K562 (cell line): Measurements from ENCODE around the gene ACADVL. TPM values are rescaled to one million over a fixed set of nuclear protein-coding genes. Genes with fewer than 3 reads are reported as not detected.

Experiments
- ARID4B ChIP-seq: sonication (generic); formaldehyde crosslinking; IDR thresholded peaks from 2 replicates; pipeline ENCODE4 v1.8.0; 2022; ENCODE audit warnings: mild to moderate bottlenecking, missing genetic modification reagents
- ETS1 ChIP-seq: conservative IDR thresholded peaks from 2 replicates; pipeline ENCODE4 v1.6.1; 2011; ENCODE audit warnings: low read depth, mild to moderate bottlenecking, low read length; ENCODE audit not compliant: control insufficient read depth
- HDAC1 ChIP-seq, 2 experiments: fragments of 450-650 bp; IDR thresholded peaks; 2 replicates each; pipeline ENCODE4 v1.6.1; 2016 to 2017; ENCODE audit warnings: inconsistent platforms in 1 of 2, mild to moderate bottlenecking in 1 of 2, moderate library complexity in 1 of 2
- KDM5B ChIP-seq: fragments of 200-600 bp; sonication (generic); IDR thresholded peaks from 2 replicates; pipeline ENCODE4 v1.6.1; 2012; ENCODE audit warnings: low read depth, mild to moderate bottlenecking, moderate library complexity, low read length, control low read depth, inconsistent platforms; ENCODE audit not compliant: insufficient replicate concordance
- MIER1 ChIP-seq: fragments of 450-650 bp; IDR thresholded peaks from 2 replicates; pipeline ENCODE4 v1.6.1; 2016; ENCODE audit warnings: antibody characterized with exemption, mild to moderate bottlenecking, low read depth
- MTA1 ChIP-seq: fragments of 450-650 bp; IDR thresholded peaks from 2 replicates; pipeline ENCODE4 v1.6.1; 2017; ENCODE audit warnings: borderline replicate concordance
- PKNOX1 ChIP-seq: fragments of 450-650 bp; IDR thresholded peaks from 2 replicates; pipeline ENCODE4 v1.6.1; 2016
- RBFOX2 ChIP-seq: fragments of 200-400 bp; formaldehyde crosslinking; IDR thresholded peaks from 2 replicates; pipeline ENCODE4 v1.6.1; 2017; ENCODE audit warnings: low read depth, mild to moderate bottlenecking, low read length, moderate library complexity
- RCOR1 ChIP-seq, 2 experiments: IDR thresholded peaks; 2 replicates each; pipeline ENCODE4 v1.6.1; 2012; ENCODE audit warnings: low read depth in 2 of 2, low read length in 2 of 2, borderline replicate concordance in 1 of 2, improper control_type of control experiment in 1 of 2
- SAP30 ChIP-seq: fragments of 200-600 bp; sonication (generic); IDR thresholded peaks from 2 replicates; pipeline ENCODE4 v1.6.1; 2012; ENCODE audit warnings: borderline replicate concordance, low read depth, mild to moderate bottlenecking, moderate library complexity, low read length, control low read depth, inconsistent platforms; ENCODE audit not compliant: insufficient read depth, poor library complexity, severe bottlenecking
- SIX5 ChIP-seq, 2 experiments: IDR thresholded peaks; 2 replicates each; pipeline ENCODE4 v1.6.1; 2011; ENCODE audit warnings: low read length in 2 of 2, borderline replicate concordance in 1 of 2, low read depth in 1 of 2, mild to moderate bottlenecking in 1 of 2, moderate library complexity in 1 of 2; ENCODE audit not compliant: insufficient read depth in 1 of 2
- SMAD4 ChIP-seq: fragments of 250-450 bp; sonication (Bioruptor Pico); conservative IDR thresholded peaks from 2 replicates; pipeline ENCODE4 v1.8.0; 2021; ENCODE audit warnings: inconsistent platforms, mild to moderate bottlenecking, moderate library complexity
- SRSF1 ChIP-seq: fragments of 200-400 bp; formaldehyde crosslinking; IDR thresholded peaks from 2 replicates; pipeline ENCODE4 v1.6.1; 2017; ENCODE audit warnings: mild to moderate bottlenecking, low read depth, low read length, moderate library complexity
- TCF7 ChIP-seq: sonication (generic); IDR thresholded peaks from 2 replicates; pipeline ENCODE4 v1.6.1; 2016; ENCODE audit warnings: antibody characterized with exemption, borderline replicate concordance
- ZBTB49 ChIP-seq: sonication (generic); formaldehyde crosslinking; IDR thresholded peaks from 2 replicates; pipeline ENCODE4 v1.8.0; 2022; ENCODE audit warnings: missing genetic modification reagents, mild to moderate bottlenecking, borderline replicate concordance
- polyA plus RNA-seq, 8 experiments: library from polyadenylated mRNA; depleted of rRNA in 4 of 8; stranded (reverse) in 5 of 8; unstranded in 3 of 8; fragments of >200 nt; fragmentation: Nextera tagmentation in 2 of 8; fragmentation: Illumina TruSeq in 1 of 8; extraction: Ambion mirVana in 2 of 8; extraction: Trizol in 1 of 8; gene quantifications; 2 replicates each; pipeline versions ENCODE4 v1.2.1 to v1.2.3, GENCODE V29; 2011 to 2014; ENCODE audit warnings: inconsistent platforms in 1 of 8, missing spikeins in 1 of 8
- total RNA-seq, 7 experiments: library from RNA; depleted of rRNA in 6 of 7; stranded (reverse); fragments of >200 nt in 6 of 7; fragmentation: Illumina TruSeq in 2 of 7; extraction: Trizol in 2 of 7; gene quantifications; 2 replicates each; pipeline versions ENCODE4 v1.2.1 to v1.2.3, GENCODE V29; 2011 to 2021; ENCODE audit warnings: low replicate concordance in 1 of 7

Gene ACADVL
- total and polyA plus RNA-seq, 9 of the 15 experiments (the other 6 are each of a cell fraction or from before 2014, with no cell fraction given) = 25.5 to 449 (median 214) TPM

GRCh38 chr17:7241783-7242716 lies 22.3 kb downstream of the ACADVL start, which contains the start of gene GABARAP (continued):
- TF ChIP-seq ARID4B (CRISPR knock-in tag) (peak; percentile 32; the same call in 1 of the 2 replicates), MIER1 (no peak), KDM5B (peak; percentile 21), PKNOX1 (0 out of 2 replicates have a peak, but pooled peaks have one; percentile 2), RBFOX2 (peak; percentile 81), HDAC1 (IDR thresholded peaks at IDR 0.05) (peak in 1 of 2 experiments; percentile 65; a peak in 2 of 4 replicates), ZBTB49 (CRISPR knock-in tag) (no peak), SRSF1 (peak; percentile 97), TCF7 (0 out of 2 replicates have a peak, but pooled peaks have one; percentile 25), SMAD4 (CRISPR knock-in tag) (peak; percentile 33), RCOR1 (IDR thresholded peaks at IDR 0.05; ENCODE audit: borderline replicate concordance in 1 of 2, low read depth in 2 of 2, low read length in 2 of 2) (no peak), MTA1 (peak; percentile 76; the same call in 1 of the 2 replicates), ETS1 (0 out of 2 replicates have a peak, but pooled peaks have one; percentile 43), SAP30 (peak; percentile 83), SIX5 (IDR thresholded peaks at IDR 0.05; ENCODE audit: borderline replicate concordance in 1 of 2, insufficient read depth in 1 of 2, low read depth in 1 of 2, low read length in 2 of 2) (no peak)
